HTERT RPE-1 (cell line): Measurements from ENCODE around the gene CCDC70.
"Not testable (repeated sequence)": the region's sequence is repeated elsewhere in the genome, so short reads cannot be mapped to it uniquely, and the experiment has no call there.

Experiments used
- in situ Hi-C: fragments of 300-500 bp; cut with MboI; formaldehyde crosslinking; loops from 4 replicates; pipeline ENCODE4 v1.14.3; 2020; ENCODE audit warnings: low sequenced_read_pairs

CCDC70 gene

DNA sequence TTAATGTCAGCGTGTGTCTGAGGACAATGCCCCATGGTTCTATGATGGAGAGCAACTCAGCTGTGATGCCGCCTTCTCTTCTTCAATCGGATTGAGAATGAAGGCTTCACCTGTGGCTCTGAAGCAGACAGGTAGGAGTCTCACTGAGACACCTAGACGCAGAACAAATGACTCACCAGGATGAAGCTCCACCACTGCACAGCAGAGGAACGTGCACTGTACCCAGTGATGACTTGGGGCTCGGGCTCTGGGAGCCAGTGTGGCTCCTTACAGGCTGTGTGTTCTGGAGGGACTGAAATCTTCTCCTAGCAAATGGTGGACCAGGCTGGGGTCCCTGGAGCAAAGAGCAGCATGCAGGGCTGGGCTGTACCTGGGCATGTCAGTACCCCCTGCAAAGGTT, 44.0 kb downstream of the CCDC70 start:
- in situ Hi-C loops, result no loop called here

DNA sequence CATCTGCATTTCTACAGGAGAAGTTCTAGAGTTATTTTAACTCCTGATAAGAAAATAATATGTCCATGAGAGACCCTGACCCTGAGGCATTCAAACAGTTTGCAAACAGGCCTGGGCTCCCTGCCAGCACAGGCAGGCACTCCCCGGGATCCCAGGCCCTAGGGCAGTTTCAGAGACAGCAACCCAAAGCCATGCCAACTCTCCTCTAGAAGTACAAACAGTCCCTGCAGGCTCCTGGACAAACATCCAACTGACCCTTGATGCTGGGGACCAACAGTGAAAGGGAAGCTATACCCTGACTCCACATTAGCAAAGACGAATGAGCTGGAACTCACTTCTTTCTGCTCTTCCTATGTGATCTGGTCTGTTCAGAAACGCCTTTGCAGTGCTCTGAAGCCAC, 44.8 kb downstream of the CCDC70 start:
- in situ Hi-C loops, result no loop called here

DNA sequence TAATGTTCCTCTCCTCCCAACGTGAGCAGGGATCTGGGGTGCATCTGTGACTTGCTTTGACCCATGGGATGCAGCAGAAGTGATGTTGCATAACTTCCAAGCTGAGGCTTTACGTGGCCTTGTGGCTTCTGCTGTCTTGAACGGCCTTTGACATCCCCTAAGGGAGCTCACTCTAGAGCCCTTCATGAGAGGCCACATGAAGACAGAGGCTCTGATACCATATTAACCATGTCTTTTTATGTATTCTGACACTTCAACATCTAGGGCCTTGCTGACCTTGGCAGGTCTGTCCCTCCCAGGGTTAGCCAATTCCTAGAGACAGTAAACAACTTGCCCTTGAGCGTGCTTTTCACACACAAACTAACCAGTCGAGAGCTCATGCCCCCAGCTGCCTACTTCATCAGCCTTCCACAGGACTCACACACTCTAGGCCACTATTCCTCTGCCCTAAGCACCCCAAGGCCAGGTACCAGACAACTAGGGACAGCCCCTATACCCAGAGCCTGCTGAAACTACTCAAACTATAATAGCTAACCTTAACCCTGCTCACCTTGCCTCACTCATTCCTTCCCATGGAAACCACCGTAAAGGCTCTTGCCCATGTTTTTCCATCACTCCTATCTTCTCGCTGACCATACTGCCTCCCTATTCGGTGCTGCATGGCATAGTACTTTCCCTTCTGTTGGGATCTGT, 45.4 kb downstream of the CCDC70 start:
- in situ Hi-C loops, result no loop called here

DNA sequence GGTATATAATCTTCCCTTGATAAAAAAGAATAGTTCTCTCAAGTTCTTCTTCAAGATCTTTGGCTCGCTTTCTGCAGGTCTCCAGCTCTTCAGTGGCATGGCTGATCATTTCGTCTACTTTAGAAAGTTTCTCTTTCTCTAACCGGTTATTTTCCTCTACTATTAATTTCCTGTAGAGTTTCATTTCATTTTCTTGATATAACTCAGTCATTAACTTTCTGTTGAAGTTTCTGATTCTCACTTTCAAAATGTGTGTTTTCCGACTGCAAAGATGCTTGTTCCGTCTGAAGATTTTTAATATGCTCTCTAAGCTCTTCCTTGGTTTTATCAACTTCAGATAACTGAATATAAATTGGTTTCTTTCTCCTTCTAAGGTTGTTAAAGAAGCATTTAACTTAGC, 47.5 kb downstream of the CCDC70 start:
- in situ Hi-C loops, result not testable (repeated sequence)

- in situ Hi-C loops, result no loop called here
Measured at GRCh38 chr13:51910508-51910907, 48.7 kb downstream of the CCDC70 start.

DNA sequence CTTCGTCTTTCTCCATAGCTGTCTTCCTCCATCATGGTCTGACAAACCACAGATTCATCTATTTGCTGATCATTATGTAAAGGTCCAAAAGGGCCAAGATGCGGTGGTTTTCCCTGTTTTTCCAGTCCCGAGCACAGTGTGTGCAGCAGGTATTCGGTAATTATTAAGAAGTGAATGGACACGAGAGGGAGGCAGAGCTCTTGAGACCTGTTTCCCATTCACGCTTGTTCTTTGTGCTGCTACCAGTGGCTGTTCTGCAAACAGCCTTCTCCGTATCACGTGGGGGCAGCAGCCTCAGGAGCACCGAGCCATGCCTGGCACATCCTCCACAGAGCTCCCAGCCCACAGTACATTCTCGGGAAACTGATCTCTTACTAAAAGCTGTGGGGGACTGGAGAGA, 50.3 kb downstream of the CCDC70 start:
- in situ Hi-C loops, result no loop called here

DNA sequence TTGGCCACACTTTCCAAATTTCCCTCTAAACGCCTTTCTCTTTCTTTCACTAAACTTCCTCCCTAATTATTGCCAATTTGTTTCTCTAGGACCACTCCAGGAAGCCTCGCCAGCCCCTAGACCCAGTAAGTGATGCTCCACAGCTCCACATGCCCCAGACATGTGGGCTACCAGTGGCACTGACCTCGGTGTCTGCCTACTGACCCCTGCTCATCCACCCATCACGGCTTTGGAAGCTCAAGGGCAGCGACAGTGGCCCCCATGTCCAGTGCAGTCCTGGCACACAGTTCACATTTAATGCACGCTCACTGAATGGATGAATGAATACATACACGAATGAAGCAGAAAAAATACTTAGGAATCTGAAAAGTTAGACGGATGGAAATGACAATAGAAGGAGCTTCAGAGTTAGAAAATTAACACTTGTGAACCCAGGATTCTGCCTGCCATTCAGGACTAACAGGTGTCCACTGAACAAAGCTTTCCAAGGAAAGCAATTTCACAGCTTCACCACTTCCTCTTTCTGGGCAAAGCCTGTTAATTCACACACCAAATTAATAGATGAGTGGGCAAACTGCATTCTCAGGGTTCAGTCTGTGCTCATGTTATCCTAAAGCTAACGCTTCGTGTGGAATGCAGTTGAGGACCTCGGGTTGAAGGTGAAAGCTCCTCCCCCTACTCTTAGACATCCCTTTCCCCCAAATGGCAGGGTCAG, 50.9 kb downstream of the CCDC70 start:
- in situ Hi-C loops, result no loop called here

GRCh38 chr13:51913421-51914136, 51.8 kb downstream of the CCDC70 start:
- in situ Hi-C loops, result no loop called here

DNA sequence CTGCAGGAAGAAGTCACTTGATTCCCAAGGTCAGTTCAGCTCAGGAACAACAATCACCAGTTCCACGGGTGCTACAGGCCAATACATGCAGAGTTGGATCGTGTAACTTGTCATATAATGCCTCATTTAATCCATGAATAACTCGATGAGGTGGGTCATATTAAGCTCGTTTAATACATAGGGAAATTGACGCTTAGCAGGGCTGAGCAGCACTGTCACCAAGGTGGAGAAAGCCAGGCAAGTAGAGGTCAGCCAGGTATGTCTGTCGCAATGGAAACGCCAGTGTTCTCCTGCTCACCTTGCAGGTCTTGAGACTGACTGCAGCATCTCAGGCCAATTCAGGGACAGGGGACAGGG, 52.3 kb downstream of the CCDC70 start:
- in situ Hi-C loops, result no loop called here
